ENCODE data around the gene ALAS1. TPM values are rescaled to one million over a fixed set of nuclear protein-coding genes. Genes with fewer than 3 reads are reported as not detected.

ALAS1 gene
- total and polyA plus RNA-seq, 2 of the 13 experiments (the other 11 are each of a cell fraction or from before 2014, with no cell fraction given): 36.0 to 43.2 TPM

GRCh38 chr3:52238761-52239701, 41.1 kb downstream of the ALAS1 start, which contains the start of gene TWF2 (continued):
- no peak for TF ChIP-seq MNT (IDR thresholded peaks at IDR 0.05)
- no peak for TF ChIP-seq TBX3 (IDR thresholded peaks at IDR 0.05; ENCODE audit: borderline replicate concordance)
- no peak for TF ChIP-seq ZNF646 (CRISPR knock-in tag; IDR thresholded peaks at IDR 0.05)
- TF ChIP-seq ZNF343 (CRISPR knock-in tag; IDR thresholded peaks at IDR 0.05): no peak
- no peak; the same call in 1 of the 2 replicates for TF ChIP-seq ARHGAP35 (CRISPR knock-in tag; IDR thresholded peaks at IDR 0.05; ENCODE audit: borderline replicate concordance)
- TF ChIP-seq RERE (CRISPR knock-in tag; IDR thresholded peaks at IDR 0.05; ENCODE audit: low read depth): no peak
- 0 out of 2 replicates have a peak, but pooled peaks have one; percentile 21 for TF ChIP-seq MTERF4 (CRISPR knock-in tag; IDR thresholded peaks at IDR 0.05)
- TF ChIP-seq ZNF367 (CRISPR knock-in tag; IDR thresholded peaks at IDR 0.05; ENCODE audit: borderline replicate concordance): peak; percentile 28; the same call in 1 of the 2 replicates
- TF ChIP-seq CBX1 (IDR thresholded peaks at IDR 0.05; ENCODE audit: low read depth): peak; percentile 72
- peak; percentile 59 for TF ChIP-seq CTCF (CRISPR knock-in tag; IDR thresholded peaks at IDR 0.05)

Measured in HepG2 (cell line).